ENCODE measurements around the gene ADGB.
"Not testable (repeated sequence)": the region's sequence is repeated elsewhere in the genome, so short reads cannot be mapped to it uniquely, and the experiment has no call there.

The ADGB gene

GRCh38 chr6:146753306-146753705 is 154.5 kb downstream of the ADGB start:
- DNase-seq, result no peak
- H3K36me3 Mint-ChIP-seq, result no peaks in the 10 kb centered on the region
- H3K27me3 Mint-ChIP-seq, result peaks cover 3% of the 10 kb centered on the region
- H3K27ac Mint-ChIP-seq, result no peak overlapping the region
- no peak overlapping the region for H3K4me3 Mint-ChIP-seq
- CTCF ChIA-PET, result no interaction called here
- no peaks in the 10 kb centered on the region for H3K4me1 Mint-ChIP-seq
- peaks cover 4% of the 10 kb centered on the region for H3K9me3 Mint-ChIP-seq

GRCh38 chr6:146767632-146768031 is 168.9 kb downstream of the ADGB start:
- H3K36me3 Mint-ChIP-seq, result no peaks in the 10 kb centered on the region
- H3K4me1 Mint-ChIP-seq, result peaks cover 24% of the 10 kb centered on the region
- CTCF ChIA-PET, result no interaction called here
- H3K27me3 Mint-ChIP-seq, result peaks cover 10% of the 10 kb centered on the region
- DNase-seq, result no peak
- no peaks in the 10 kb centered on the region for H3K9me3 Mint-ChIP-seq
- no peak overlapping the region for H3K27ac Mint-ChIP-seq
- no peak overlapping the region for H3K4me3 Mint-ChIP-seq

- no peaks in the 10 kb centered on the region for H3K9me3 Mint-ChIP-seq
- H3K27ac Mint-ChIP-seq, result no peak overlapping the region
- no peak overlapping the region for H3K4me3 Mint-ChIP-seq
- CTCF ChIA-PET, result no interaction called here
- no peak for DNase-seq
- no peaks in the 10 kb centered on the region for H3K36me3 Mint-ChIP-seq
- H3K27me3 Mint-ChIP-seq, result peaks cover 10% of the 10 kb centered on the region
- peaks cover 24% of the 10 kb centered on the region for H3K4me1 Mint-ChIP-seq
Observed at GRCh38 chr6:146768722-146769121, 169.9 kb downstream of the ADGB start.

GRCh38 chr6:146770275-146770964 is 171.6 kb downstream of the ADGB start:
- no peaks in the 10 kb centered on the region for H3K9me3 Mint-ChIP-seq
- no peaks in the 10 kb centered on the region for H3K36me3 Mint-ChIP-seq
- DNase-seq, result peak; percentile 38
- CTCF ChIA-PET, result no interaction called here
- peaks cover 10% of the 10 kb centered on the region for H3K27me3 Mint-ChIP-seq
- H3K27ac Mint-ChIP-seq, result peak overlapping the region; percentile 56
- peaks cover 24% of the 10 kb centered on the region for H3K4me1 Mint-ChIP-seq
- peak overlapping the region; percentile 60 for H3K4me3 Mint-ChIP-seq

- no peaks in the 10 kb centered on the region for H3K9me3 Mint-ChIP-seq
- peak overlapping the region; percentile 60 for H3K4me3 Mint-ChIP-seq
- peak; percentile 81 for DNase-seq
- peaks cover 24% of the 10 kb centered on the region for H3K4me1 Mint-ChIP-seq
- peak overlapping the region; percentile 56 for H3K27ac Mint-ChIP-seq
- H3K27me3 Mint-ChIP-seq, result peaks cover 10% of the 10 kb centered on the region
- CTCF ChIA-PET, result no interaction called here
- H3K36me3 Mint-ChIP-seq, result no peaks in the 10 kb centered on the region
Observed at GRCh38 chr6:146770965-146771735, 172.4 kb downstream of the ADGB start.

- CTCF ChIA-PET, result no interaction called here
- Mint-ChIP-seq H3K27ac (no peak overlapping the region), H3K4me3 (no peak overlapping the region), H3K27me3 (peaks cover 17% of the 10 kb centered on the region), H3K9me3 (no peaks in the 10 kb centered on the region), H3K36me3 (no peaks in the 10 kb centered on the region), H3K4me1 (peaks cover 20% of the 10 kb centered on the region)
- DNase-seq, result no peak
Observed at GRCh38 chr6:146775220-146775619, 176.4 kb downstream of the ADGB start.

GRCh38 chr6:146781836-146782235 is 183.1 kb downstream of the ADGB start:
- H3K4me3 Mint-ChIP-seq, result no peak overlapping the region
- H3K4me1 Mint-ChIP-seq, result peaks cover 7% of the 10 kb centered on the region
- H3K9me3 Mint-ChIP-seq, result no peaks in the 10 kb centered on the region
- peaks cover 16% of the 10 kb centered on the region for H3K27me3 Mint-ChIP-seq
- CTCF ChIA-PET, result interaction anchor here (0.5 kb wide), 1 partner anchor 853 kb away, joined by 3 read pairs; no protein-coding TSS in a partner anchor
- H3K36me3 Mint-ChIP-seq, result no peaks in the 10 kb centered on the region
- no peak for DNase-seq
- H3K27ac Mint-ChIP-seq, result no peak overlapping the region

GRCh38 chr6:146785001-146785585 is 186.3 kb downstream of the ADGB start:
- peak; percentile 48 for DNase-seq
- Mint-ChIP-seq H3K4me1 (peaks cover 13% of the 10 kb centered on the region), H3K9me3 (no peaks in the 10 kb centered on the region), H3K27me3 (peaks cover 3% of the 10 kb centered on the region), H3K27ac (no peak overlapping the region), H3K4me3 (no peak overlapping the region), H3K36me3 (no peaks in the 10 kb centered on the region)
- CTCF ChIA-PET, result interaction anchor here (1.1 to 1.4 kb wide), 4 partner anchors 9 to 856 kb away, joined by 3 to 5 read pairs (median 3); no protein-coding TSS in a partner anchor

- peaks cover 2% of the 10 kb centered on the region for H3K9me3 Mint-ChIP-seq
- H3K27ac Mint-ChIP-seq, result no peak overlapping the region
- peaks cover 3% of the 10 kb centered on the region for H3K27me3 Mint-ChIP-seq
- no peaks in the 10 kb centered on the region for H3K36me3 Mint-ChIP-seq
- H3K4me1 Mint-ChIP-seq, result peaks cover 15% of the 10 kb centered on the region
- CTCF ChIA-PET, result no interaction called here
- no peak overlapping the region for H3K4me3 Mint-ChIP-seq
- DNase-seq, result no peak
Observed at GRCh38 chr6:146787876-146788508, 189.2 kb downstream of the ADGB start.

GRCh38 chr6:146790561-146791091 is 191.9 kb downstream of the ADGB start:
- Mint-ChIP-seq H3K36me3 (no peaks in the 10 kb centered on the region), H3K27ac (no peak overlapping the region), H3K9me3 (peaks cover 2% of the 10 kb centered on the region), H3K4me3 (no peak overlapping the region), H3K4me1 (peaks cover 11% of the 10 kb centered on the region), H3K27me3 (no peaks in the 10 kb centered on the region)
- CTCF ChIA-PET, result no interaction called here
- no peak for DNase-seq

GRCh38 chr6:146791930-146792329 is 193.2 kb downstream of the ADGB start:
- peaks cover 11% of the 10 kb centered on the region for H3K4me1 Mint-ChIP-seq
- peaks cover 2% of the 10 kb centered on the region for H3K9me3 Mint-ChIP-seq
- no peaks in the 10 kb centered on the region for H3K27me3 Mint-ChIP-seq
- H3K27ac Mint-ChIP-seq, result no peak overlapping the region
- CTCF ChIA-PET, result no interaction called here
- no peak overlapping the region for H3K4me3 Mint-ChIP-seq
- no peaks in the 10 kb centered on the region for H3K36me3 Mint-ChIP-seq
- DNase-seq, result no peak

- CTCF ChIA-PET, H3K4me3 Mint-ChIP-seq, H3K4me1 Mint-ChIP-seq, H3K27me3 Mint-ChIP-seq, H3K36me3 Mint-ChIP-seq, DNase-seq, H3K9me3 Mint-ChIP-seq, H3K27ac Mint-ChIP-seq: not testable (repeated sequence)
Observed at GRCh38 chr6:146793218-146793617, 194.4 kb downstream of the ADGB start.

- no peaks in the 10 kb centered on the region for H3K36me3 Mint-ChIP-seq
- CTCF ChIA-PET, result interaction anchor here (1.7 kb wide), 1 partner anchor 9 kb away, joined by 4 read pairs; no protein-coding TSS in a partner anchor
Observed at GRCh38 chr6:146795479-146796133, 196.8 kb downstream of the ADGB start.

GRCh38 chr6:146803167-146803566 is 204.4 kb downstream of the ADGB start:
- H3K4me1 Mint-ChIP-seq, CTCF ChIA-PET, DNase-seq, H3K9me3 Mint-ChIP-seq, H3K27me3 Mint-ChIP-seq, H3K36me3 Mint-ChIP-seq, H3K4me3 Mint-ChIP-seq, H3K27ac Mint-ChIP-seq: not testable (repeated sequence)

More at GRCh38 chr6:146795479-146796133, 196.8 kb downstream of the ADGB start:
- H3K4me3 Mint-ChIP-seq, result no peak overlapping the region
- no peaks in the 10 kb centered on the region for H3K4me1 Mint-ChIP-seq
- H3K27ac Mint-ChIP-seq, result no peak overlapping the region
- no peaks in the 10 kb centered on the region for H3K27me3 Mint-ChIP-seq
- peaks cover 2% of the 10 kb centered on the region for H3K9me3 Mint-ChIP-seq
- no peak for DNase-seq

Measured in activated naive CD4-positive, alpha-beta T cell treated with anti-CD3 and anti-CD28 coated beads, Interleukin-2, amount 10 ng/mL, durations not matched to agents 7 days and 5 days (primary cell).